C4-2B (cell line): Measurements from ENCODE around the gene LIX1.

Source experiments
- H3K27ac ChIP-seq: fragments of 450-650 bp; 2 replicates; pipeline ENCODE4 v1.5.1; 2017
- ZFX ChIP-seq: fragments of 450-650 bp; IDR thresholded peaks from 2 replicates; pipeline ENCODE4 v1.6.1; 2017
- TF ChIP-seq, protein P1 (sequence below): fragments of 450-650 bp; conservative IDR thresholded peaks from 2 replicates; pipeline ENCODE4 v1.5.1; 2017; ENCODE audit warnings: mild to moderate bottlenecking

Gene LIX1

GRCh38 chr5:97044052-97044451 lies 98.4 kb downstream of the LIX1 start:
- TF ChIP-seq, protein P1, sequence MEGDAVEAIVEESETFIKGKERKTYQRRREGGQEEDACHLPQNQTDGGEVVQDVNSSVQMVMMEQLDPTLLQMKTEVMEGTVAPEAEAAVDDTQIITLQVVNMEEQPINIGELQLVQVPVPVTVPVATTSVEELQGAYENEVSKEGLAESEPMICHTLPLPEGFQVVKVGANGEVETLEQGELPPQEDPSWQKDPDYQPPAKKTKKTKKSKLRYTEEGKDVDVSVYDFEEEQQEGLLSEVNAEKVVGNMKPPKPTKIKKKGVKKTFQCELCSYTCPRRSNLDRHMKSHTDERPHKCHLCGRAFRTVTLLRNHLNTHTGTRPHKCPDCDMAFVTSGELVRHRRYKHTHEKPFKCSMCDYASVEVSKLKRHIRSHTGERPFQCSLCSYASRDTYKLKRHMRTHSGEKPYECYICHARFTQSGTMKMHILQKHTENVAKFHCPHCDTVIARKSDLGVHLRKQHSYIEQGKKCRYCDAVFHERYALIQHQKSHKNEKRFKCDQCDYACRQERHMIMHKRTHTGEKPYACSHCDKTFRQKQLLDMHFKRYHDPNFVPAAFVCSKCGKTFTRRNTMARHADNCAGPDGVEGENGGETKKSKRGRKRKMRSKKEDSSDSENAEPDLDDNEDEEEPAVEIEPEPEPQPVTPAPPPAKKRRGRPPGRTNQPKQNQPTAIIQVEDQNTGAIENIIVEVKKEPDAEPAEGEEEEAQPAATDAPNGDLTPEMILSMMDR = peak; percentile 65
- TF ChIP-seq ZFX = no peak
- no peak overlapping the region for H3K27ac ChIP-seq

DNA sequence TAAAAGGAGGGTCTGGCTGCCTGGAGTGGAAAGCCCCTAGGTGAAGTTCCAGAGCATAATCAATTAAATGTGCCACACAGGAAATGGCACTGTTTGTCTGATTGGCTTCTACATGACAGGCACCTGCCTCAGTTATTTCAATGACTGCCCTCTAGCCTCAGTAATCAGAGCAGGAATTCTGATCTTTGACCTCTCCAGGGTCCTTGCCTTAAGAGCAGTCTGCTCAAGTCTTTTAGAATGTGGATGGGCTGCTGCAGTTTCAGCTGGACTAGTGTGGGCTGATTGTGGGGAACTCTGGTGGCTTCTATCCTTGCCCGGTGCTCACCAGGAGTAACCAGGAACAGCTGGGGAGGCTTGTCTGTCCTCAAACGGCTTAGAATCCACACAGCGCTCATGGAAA lies 98.9 kb downstream of the LIX1 start:
- TF ChIP-seq, protein P1 = no peak
- no peak for TF ChIP-seq ZFX
- H3K27ac ChIP-seq = no peak overlapping the region

GRCh38 chr5:97042996-97043395 lies 99.4 kb downstream of the LIX1 start:
- no peak for TF ChIP-seq ZFX
- TF ChIP-seq, protein P1 = no peak
- H3K27ac ChIP-seq = no peak overlapping the region
